Aorta (tissue), 5 donors: ENCODE data around the gene APBA1. TPM values are rescaled to one million over a fixed set of nuclear protein-coding genes. Genes with fewer than 3 reads are reported as not detected.

ENCODE experiments used
- ATAC-seq: fragments of 200-7000 bp; cut with Tn5 transposase; one replicate; pipeline ENCODE4 v1.9.1; 2022; ENCODE audit warnings: moderate library complexity; ENCODE audit not compliant: low FRiP score
- DNase-seq, 2 donors: peaks; one replicate each; pipeline ENCODE4 v3.0.0-alpha.2; 2020
- H3K27ac ChIP-seq, 2 donors: one replicate each; pipeline ENCODE4 v1.5.1; 2013; ENCODE audit warnings: low read length in 2 of 2, mild to moderate bottlenecking in 2 of 2, moderate library complexity in 2 of 2, control low read depth in 1 of 2, inconsistent platforms in 1 of 2, low read depth in 1 of 2
- H3K27me3 ChIP-seq, 2 donors: one replicate each; pipeline ENCODE4 v1.6.1; 2013; ENCODE audit warnings: control low read depth in 1 of 2, low read length in 1 of 2, mild to moderate bottlenecking in 1 of 2, moderate library complexity in 1 of 2; ENCODE audit not compliant: insufficient read depth in 2 of 2, control insufficient read depth in 1 of 2
- H3K36me3 ChIP-seq, 2 donors: one replicate each; pipeline ENCODE4 v1.6.1; 2013; ENCODE audit warnings: control low read depth in 1 of 2, low read length in 1 of 2, mild to moderate bottlenecking in 1 of 2; ENCODE audit not compliant: insufficient read depth in 2 of 2, control insufficient read depth in 1 of 2
- H3K4me1 ChIP-seq, 2 donors: one replicate each; pipeline ENCODE4 v1.6.1; 2013; ENCODE audit warnings: low read length in 2 of 2, control low read depth in 1 of 2, mild to moderate bottlenecking in 1 of 2, moderate library complexity in 1 of 2; ENCODE audit not compliant: insufficient read depth in 2 of 2, control insufficient read depth in 1 of 2
- H3K4me3 ChIP-seq, 2 donors: one replicate each; pipeline ENCODE4 v1.5.1; 2013; ENCODE audit warnings: low read length in 2 of 2, control low read depth in 1 of 2, mild to moderate bottlenecking in 1 of 2
- H3K9me3 ChIP-seq: one replicate; pipeline ENCODE4 v1.6.1; 2013; ENCODE audit warnings: mild to moderate bottlenecking, low read length; ENCODE audit not compliant: control insufficient read depth
- WGBS, 2 donors: extraction: QIAGEN DNeasy Blood & Tissue Kit; methylation state at CpG; one replicate each; pipeline ENCODE4 v1.1.7; 2013; 5-methylcytosine and 5-hydroxymethylcytosine counted together
- intact Hi-C, 2 donors: fragments of 100-400 bp; cut with DNase I; formaldehyde crosslinking; loops; one replicate each; pipeline versions ENCODE4 v1.14.2 to v1.15.0; 2022
- polyA plus RNA-seq, 2 donors: library from polyadenylated mRNA; stranded (reverse); fragments of 200-250 nt; gene quantifications; one replicate each; pipeline ENCODE4 v1.2.3, GENCODE V29; 2013
- total RNA-seq, 2 donors: library from RNA; stranded (reverse); fragmentation: NEBNext Ultra II Directional; extraction: Animal tissue kit (Norgen Biotek cat#: 25700); gene quantifications; one replicate each; pipeline ENCODE4 v1.2.1, GENCODE V29; 2021
- donor health status: healthy with polysubstance abuse.
- donor health status: Bipolar disorder and iron deficiency.
- donor health status: DM: no; HTN: no; CAD: no.
- donor health status: DM: no; HTN: no; CAD: no.
- donor health status: DM: yes; HTN: yes; CAD: no.

APBA1 gene
- total and polyA plus RNA-seq, 4 donors: 1.9 to 12.6 (median 7.9) TPM

GRCh38 chr9:69377981-69378380 lies 294.2 kb downstream of the APBA1 start:
- Histone ChIP-seq H3K36me3 (no peaks in the 10 kb centered on the region), H3K27ac (no peak overlapping the region), H3K9me3 (no peaks in the 10 kb centered on the region), H3K4me3 (no peak overlapping the region), H3K4me1 (peaks cover 3 to 12% of the 10 kb centered on the region in 2 donors), H3K27me3 (no peaks in the 10 kb centered on the region)
- DNase-seq (no peak), ATAC-seq (no peak)
- WGBS, 2 donors: 94 to 95% methylated on average over 2 of the region's 2 CpGs
- intact Hi-C loops: loop anchor here in 1 of 2 donors (10.0 kb wide), 2 partner anchors 53 to 333 kb away; partner anchors contain the start of gene ENTREP1

Other genes starting within 250 kb of the APBA1 start
- gene PTAR1, start 87.6 kb upstream of the APBA1 start, total RNA-seq: 10 to 100 TPM; 52.2 to 54.4 TPM
- gene PTAR1, start 87.6 kb upstream of the APBA1 start, polyA plus RNA-seq: 10 to 100 TPM in 1 of 2 donors, 1 to 10 TPM in 1; 9.0 to 10.5 TPM
- not detected for gene CFAP95, start 148.4 kb upstream of the APBA1 start, total RNA-seq
- gene CFAP95, start 148.4 kb upstream of the APBA1 start, polyA plus RNA-seq: not detected